BLaER1 treated with 17β-estradiol and CSF1 and Interleukin-3, amounts not matched to agents 10 nM and 100 nM (cell line): Measurements from ENCODE around the gene ZNF772.

Source experiments
- H3K27ac ChIP-seq, 11 experiments: shearing (Covaris generic); formaldehyde crosslinking; 2 replicates each; pipeline ENCODE4 v1.8.1; 2022
- H3K27me3 ChIP-seq, 11 experiments: shearing (Covaris generic); formaldehyde crosslinking; 2 replicates each; pipeline ENCODE4 v1.8.1; 2022
- H3K36me3 ChIP-seq, 11 experiments: shearing (Covaris generic); formaldehyde crosslinking; 2 replicates each; pipeline ENCODE4 v1.8.1; 2022
- H3K4me1 ChIP-seq, 10 experiments: shearing (Covaris generic); formaldehyde crosslinking; 2 replicates each; pipeline ENCODE4 v1.8.1; 2022
- H3K4me2 ChIP-seq, 11 experiments: shearing (Covaris generic); formaldehyde crosslinking; 2 replicates each; pipeline ENCODE4 v1.8.1; 2022
- H3K4me3 ChIP-seq, 10 experiments: shearing (Covaris generic); formaldehyde crosslinking; 2 replicates each; pipeline ENCODE4 v1.8.1; 2022
- H3K9ac ChIP-seq, 11 experiments: shearing (Covaris generic); formaldehyde crosslinking; 2 replicates each; pipeline ENCODE4 v1.8.1; 2022
- H3K9me3 ChIP-seq, 11 experiments: shearing (Covaris generic); formaldehyde crosslinking; replicated peaks in 1 of 11; 2 replicates each; pipeline ENCODE4 v1.8.1; 2022
- H4K20me1 ChIP-seq, 11 experiments: shearing (Covaris generic); formaldehyde crosslinking; 2 replicates each; pipeline ENCODE4 v1.8.1; 2022
- Cebpa-rat ChIP-seq, 11 experiments: shearing (Covaris generic); IDR thresholded peaks; 2 replicates each; pipeline ENCODE4 v1.8.1; 2022

The ZNF772 gene

DNA sequence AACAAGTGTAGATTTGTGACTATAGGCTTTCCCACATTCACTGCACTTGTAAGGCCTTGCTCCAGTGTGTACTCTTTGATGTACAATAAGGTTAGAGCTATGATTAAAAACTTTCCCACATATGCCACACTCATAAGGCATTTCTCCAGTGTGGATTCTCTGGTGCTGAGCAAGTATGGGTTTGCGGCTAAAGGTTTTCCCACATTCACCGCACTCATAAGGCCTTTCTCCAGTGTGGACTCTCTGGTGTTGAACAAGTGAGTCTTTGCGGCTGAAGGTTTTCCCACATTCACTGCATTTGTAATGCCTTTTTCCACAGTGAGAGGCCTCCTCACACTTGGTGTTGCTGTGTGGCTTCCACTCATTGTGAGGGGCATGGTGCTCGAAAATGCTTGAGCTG is 3.7 kb downstream of the ZNF772 start:
- Histone ChIP-seq H3K27me3 (no peaks in the 10 kb centered on the region; a peak in 1 of 22 replicates), H3K4me2 (peak overlapping the region in 6 of 11 experiments; percentile 23 to 90 (median 52); a peak in 6 of 22 replicates), H3K27ac (no peak overlapping the region), H3K4me3 (peak overlapping the region; percentile 35 to 85 (median 72)), H3K4me1 (peaks cover 7 to 39% (median 15%) of the 10 kb centered on the region in 10 experiments), H3K9ac (no peak overlapping the region), H4K20me1 (no peaks in the 10 kb centered on the region), H3K36me3 (peaks cover 71 to 80% (median 79%) of the 10 kb centered on the region in 11 experiments), H3K9me3 (peaks cover 80 to 94% (median 91%) of the 10 kb centered on the region in 11 experiments)
- no peak for TF ChIP-seq Cebpa-rat (IDR thresholded peaks at IDR 0.05)

- H3K9ac ChIP-seq, result no peak overlapping the region
- H4K20me1 ChIP-seq, result peaks cover 0 to 8% (median 0%) of the 10 kb centered on the region in 11 experiments; a peak in 2 of 22 replicates
- peaks cover 34 to 61% (median 55%) of the 10 kb centered on the region in 11 experiments for H3K36me3 ChIP-seq
- no peaks in the 10 kb centered on the region for H3K4me1 ChIP-seq
- peaks cover 64 to 98% (median 70%) of the 10 kb centered on the region in 11 experiments for H3K9me3 ChIP-seq
- H3K27ac ChIP-seq, result no peak overlapping the region
- no peak for TF ChIP-seq Cebpa-rat (IDR thresholded peaks at IDR 0.05)
- H3K27me3 ChIP-seq, result no peaks in the 10 kb centered on the region
- H3K4me3 ChIP-seq, result no peak overlapping the region
- no peak overlapping the region for H3K4me2 ChIP-seq
Measured at GRCh38 chr19:57466489-57466888, 10.9 kb downstream of the ZNF772 start.

DNA sequence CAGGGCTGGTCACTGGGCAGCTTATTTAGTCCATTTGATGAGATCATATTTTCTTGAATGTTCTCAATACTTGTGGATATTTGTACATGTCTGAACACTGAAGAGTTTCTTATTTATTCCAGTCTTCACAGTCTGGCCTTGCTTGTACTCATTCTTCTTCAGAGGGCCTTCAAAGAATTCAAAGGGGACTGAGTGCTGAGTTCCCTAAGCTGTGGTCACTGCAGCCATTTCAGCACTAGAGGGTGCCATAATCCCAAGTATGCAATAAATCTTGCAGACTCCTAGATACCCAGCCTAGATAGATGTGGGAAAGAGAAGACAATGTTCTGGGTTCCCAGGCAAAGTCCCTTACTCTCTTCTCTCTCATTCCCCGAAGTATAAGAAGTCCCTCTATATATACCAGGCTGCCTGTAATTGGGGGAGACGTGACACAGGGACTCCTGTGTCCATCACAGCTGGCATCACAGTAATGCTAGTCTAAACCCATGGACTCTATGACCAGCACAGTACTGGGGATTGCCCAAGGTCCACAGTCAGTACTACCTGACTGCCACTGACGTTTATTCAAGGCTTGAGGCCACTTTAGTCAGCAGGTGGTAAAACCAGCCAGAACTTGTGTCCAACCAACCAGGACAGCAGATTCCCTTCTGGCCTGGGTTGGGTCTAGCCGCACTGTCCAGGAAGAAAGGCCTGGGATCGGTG is 11.5 kb downstream of the ZNF772 start:
- TF ChIP-seq Cebpa-rat (IDR thresholded peaks at IDR 0.05), result no peak
- H3K27me3 ChIP-seq, result no peaks in the 10 kb centered on the region

GRCh38 chr19:57452307-57452706 is 25.1 kb downstream of the ZNF772 start:
- Histone ChIP-seq H3K27ac (no peak overlapping the region), H3K9me3 (peaks cover 0 to 28% (median 16%) of the 10 kb centered on the region in 11 experiments; a peak in 14 of 22 replicates), H3K4me2 (no peak overlapping the region), H3K4me1 (no peaks in the 10 kb centered on the region), H3K9ac (no peak overlapping the region), H4K20me1 (no peaks in the 10 kb centered on the region; a peak in 1 of 22 replicates), H3K4me3 (no peak overlapping the region), H3K36me3 (peaks cover 23 to 74% (median 48%) of the 10 kb centered on the region in 11 experiments; a peak in 20 of 22 replicates), H3K27me3 (no peaks in the 10 kb centered on the region)
- peak in 5 of 11 experiments; percentile 56 to 81 (median 69); a peak in 9 of 22 replicates for TF ChIP-seq Cebpa-rat (IDR thresholded peaks at IDR 0.05)

More for the DNA sequence above, 11.5 kb downstream of the ZNF772 start:
- H3K36me3 ChIP-seq, result peaks cover 28 to 54% (median 48%) of the 10 kb centered on the region in 11 experiments
- peaks cover 57 to 98% (median 67%) of the 10 kb centered on the region in 11 experiments for H3K9me3 ChIP-seq
- no peak overlapping the region for H3K9ac ChIP-seq
- H3K4me1 ChIP-seq, result no peaks in the 10 kb centered on the region
- peaks cover 0 to 8% (median 0%) of the 10 kb centered on the region in 11 experiments; a peak in 2 of 22 replicates for H4K20me1 ChIP-seq
- no peak overlapping the region for H3K27ac ChIP-seq
- H3K4me3 ChIP-seq, result no peak overlapping the region
- no peak overlapping the region for H3K4me2 ChIP-seq

GRCh38 chr19:57443121-57443696 is 34.2 kb downstream of the ZNF772 start:
- Histone ChIP-seq H3K4me1 (peaks cover 0 to 27% (median 13%) of the 10 kb centered on the region in 10 experiments; a peak in 18 of 20 replicates), H3K9ac (no peak overlapping the region), H3K36me3 (peaks cover 54 to 94% (median 76%) of the 10 kb centered on the region in 11 experiments), H3K27ac (no peak overlapping the region), H4K20me1 (peaks cover 0 to 67% (median 41%) of the 10 kb centered on the region in 11 experiments; a peak in 14 of 22 replicates), H3K9me3 (peaks cover 14 to 46% (median 32%) of the 10 kb centered on the region in 11 experiments; a peak in 20 of 22 replicates), H3K4me3 (no peak overlapping the region), H3K4me2 (peak overlapping the region in 2 of 11 experiments; percentile 18; a peak in 2 of 22 replicates), H3K27me3 (no peaks in the 10 kb centered on the region)
- TF ChIP-seq Cebpa-rat (IDR thresholded peaks at IDR 0.05), result no peak

DNA sequence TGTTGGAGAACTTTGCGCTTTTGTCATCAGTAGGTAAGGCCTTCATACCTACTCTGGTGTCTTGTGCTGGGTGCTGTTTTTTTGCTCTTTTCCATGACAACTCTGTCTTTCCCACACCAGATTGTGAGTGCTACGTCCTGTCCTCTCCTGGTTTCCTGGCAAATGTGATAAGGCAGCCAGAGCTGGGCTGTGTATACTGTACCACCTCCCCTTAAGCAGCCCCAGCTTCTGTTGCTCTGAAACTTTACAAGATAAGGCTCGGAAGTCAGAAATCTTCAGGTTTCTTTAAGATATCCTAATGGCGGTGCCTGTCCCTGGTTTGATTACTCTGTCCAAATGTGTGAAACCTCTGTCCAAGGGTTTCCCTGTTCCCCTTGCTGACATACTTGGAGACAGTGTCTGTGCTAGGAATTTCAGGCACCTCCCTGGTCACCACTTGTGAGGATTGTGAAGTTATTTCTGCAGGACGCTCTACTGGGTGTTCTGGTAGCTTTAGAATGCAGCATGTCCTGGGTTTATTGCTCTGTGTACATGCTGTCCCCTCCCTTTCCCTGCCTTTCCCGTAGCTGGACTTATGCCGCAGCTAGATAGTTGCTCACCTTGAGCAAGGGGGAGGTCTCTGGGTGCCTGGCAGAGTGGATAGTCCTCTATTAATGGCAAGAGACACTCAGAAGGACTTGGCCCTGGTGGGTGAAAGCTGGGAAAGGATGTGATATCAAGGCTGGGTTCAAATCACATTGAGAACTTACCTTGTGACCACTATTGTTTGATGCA is 35.2 kb downstream of the ZNF772 start:
- Histone ChIP-seq H3K4me1 (peaks cover 8 to 29% (median 17%) of the 10 kb centered on the region in 10 experiments; a peak in 18 of 20 replicates), H3K9me3 (peaks cover 14 to 46% (median 32%) of the 10 kb centered on the region in 11 experiments; a peak in 20 of 22 replicates)
- no peak for TF ChIP-seq Cebpa-rat (IDR thresholded peaks at IDR 0.05)

GRCh38 chr19:57438925-57439324 is 38.4 kb downstream of the ZNF772 start:
- H3K4me1 ChIP-seq, result peaks cover 25 to 45% (median 38%) of the 10 kb centered on the region in 10 experiments
- no peak for TF ChIP-seq Cebpa-rat (IDR thresholded peaks at IDR 0.05)
- no peaks in the 10 kb centered on the region for H3K27me3 ChIP-seq
- no peak overlapping the region for H3K27ac ChIP-seq
- peaks cover 30 to 59% (median 45%) of the 10 kb centered on the region in 11 experiments for H3K36me3 ChIP-seq
- no peak overlapping the region for H3K9ac ChIP-seq
- H3K4me2 ChIP-seq, result no peak overlapping the region
- H3K9me3 ChIP-seq, result peaks cover 2 to 18% (median 10%) of the 10 kb centered on the region in 11 experiments; a peak in 17 of 22 replicates
- H3K4me3 ChIP-seq, result no peak overlapping the region
- H4K20me1 ChIP-seq, result peaks cover 0 to 84% (median 50%) of the 10 kb centered on the region in 11 experiments; a peak in 15 of 22 replicates

More for the DNA sequence above, 35.2 kb downstream of the ZNF772 start:
- Histone ChIP-seq H3K4me2 (no peak overlapping the region), H3K36me3 (peaks cover 55 to 90% (median 74%) of the 10 kb centered on the region in 11 experiments), H3K9ac (no peak overlapping the region), H3K27me3 (no peaks in the 10 kb centered on the region), H3K4me3 (no peak overlapping the region), H3K27ac (no peak overlapping the region), H4K20me1 (peaks cover 0 to 77% (median 41%) of the 10 kb centered on the region in 11 experiments; a peak in 14 of 22 replicates)

DNA sequence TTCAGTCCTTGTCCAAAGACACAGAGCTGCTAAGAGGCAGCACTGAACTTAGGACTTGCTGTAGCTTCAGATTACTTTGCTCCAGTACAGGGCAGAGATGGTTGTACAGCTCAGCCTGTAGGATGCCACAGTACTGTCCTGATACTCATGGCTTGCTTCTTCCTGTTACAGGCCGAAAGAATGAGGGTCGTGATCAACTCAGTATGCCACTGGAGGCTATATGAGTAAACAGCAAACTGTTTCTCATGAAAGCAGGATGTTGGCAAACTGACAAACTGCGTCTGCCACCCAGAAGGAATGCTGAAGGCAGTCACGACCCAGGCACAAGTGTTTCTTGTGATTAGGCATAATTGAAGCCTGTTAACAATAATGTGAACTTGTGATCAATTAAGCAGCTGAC is 39.4 kb downstream of the ZNF772 start:
- Histone ChIP-seq H4K20me1 (peaks cover 0 to 74% (median 44%) of the 10 kb centered on the region in 11 experiments; a peak in 15 of 22 replicates), H3K27me3 (no peaks in the 10 kb centered on the region), H3K4me3 (no peak overlapping the region), H3K36me3 (peaks cover 20 to 49% (median 35%) of the 10 kb centered on the region in 11 experiments), H3K4me1 (peaks cover 18 to 45% (median 32%) of the 10 kb centered on the region in 10 experiments), H3K9ac (0 out of 22 replicates have a peak overlapping the region, but pooled peaks of 1 of the 11 experiments have one; percentile 1), H3K27ac (no peak overlapping the region), H3K9me3 (peaks cover 0 to 8% (median under 1%) of the 10 kb centered on the region in 11 experiments; a peak in 7 of 22 replicates), H3K4me2 (no peak overlapping the region)
- no peak for TF ChIP-seq Cebpa-rat (IDR thresholded peaks at IDR 0.05)
